Suppressor macrophage (primary cell): ENCODE measurements around the gene HDAC4.

Source experiments
- DNase-seq, 4 experiments: peaks; one replicate each; pipeline ENCODE4 v3.0.0-alpha.2; 2020 to 2022

The HDAC4 gene

GRCh38 chr2:239348563-239349452, 52.0 kb downstream of the HDAC4 start:
- DNase-seq: no peak

- DNase-seq: no peak
Observed at GRCh38 chr2:239346676-239347075, 54.1 kb downstream of the HDAC4 start.

GRCh38 chr2:239345251-239345650, 55.6 kb downstream of the HDAC4 start:
- no peak for DNase-seq

- no peak for DNase-seq
Observed at GRCh38 chr2:239344857-239345216, 56.0 kb downstream of the HDAC4 start.

- DNase-seq: no peak
Observed at GRCh38 chr2:239343946-239344856, 56.6 kb downstream of the HDAC4 start.

- DNase-seq: no peak
Observed at GRCh38 chr2:239343460-239343859, 57.4 kb downstream of the HDAC4 start.

- no peak for DNase-seq
Observed at GRCh38 chr2:239341840-239342239, 59.0 kb downstream of the HDAC4 start.

- no peak for DNase-seq
Observed at GRCh38 chr2:239341146-239341732, 59.6 kb downstream of the HDAC4 start.

- DNase-seq: peak; percentile 54 to 73 (median 70)
Observed at GRCh38 chr2:239339726-239340601, 60.9 kb downstream of the HDAC4 start.

GRCh38 chr2:239339241-239339640, 61.6 kb downstream of the HDAC4 start:
- DNase-seq: no peak

- no peak for DNase-seq
Observed at GRCh38 chr2:239337877-239338484, 62.8 kb downstream of the HDAC4 start.

- DNase-seq: no peak
Observed at GRCh38 chr2:239337122-239337876, 63.5 kb downstream of the HDAC4 start.

- DNase-seq: no peak
Observed at GRCh38 chr2:239331560-239331959, 69.3 kb downstream of the HDAC4 start.

- no peak for DNase-seq
Observed at GRCh38 chr2:239330836-239331235, 70.0 kb downstream of the HDAC4 start.

GRCh38 chr2:239329972-239330572, 70.7 kb downstream of the HDAC4 start:
- DNase-seq: no peak

- no peak for DNase-seq
Observed at GRCh38 chr2:239329284-239329971, 71.4 kb downstream of the HDAC4 start.

GRCh38 chr2:239328351-239329191, 72.2 kb downstream of the HDAC4 start:
- DNase-seq: no peak

GRCh38 chr2:239327536-239328350, 73.1 kb downstream of the HDAC4 start:
- no peak for DNase-seq
